Right ventricle myocardium inferior (tissue), 1 donor: ENCODE data around the gene RALB. TPM values are rescaled to one million over a fixed set of nuclear protein-coding genes. Genes with fewer than 3 reads are reported as not detected.
"Not testable (repeated sequence)": the region's sequence is repeated elsewhere in the genome, so short reads cannot be mapped to it uniquely, and the experiment has no call there.

Experiments
- ATAC-seq: fragments of 200-7000 bp; cut with Tn5 transposase; one replicate; pipeline ENCODE4 v1.9.1; 2020; ENCODE audit warnings: mild to moderate bottlenecking, moderate library complexity
- DNase-seq: peaks from one replicate; pipeline ENCODE4 v3.0.0; 2021; ENCODE audit errors: missing footprints
- intact Hi-C: fragments of 100-400 bp; cut with DNase I; formaldehyde crosslinking; loops from one replicate; pipeline ENCODE4 v1.11.0; 2022
- total RNA-seq: library from RNA; stranded (reverse); fragmentation: NEBNext Ultra II Directional; extraction: Animal tissue kit (Norgen Biotek cat#: 25700); gene quantifications from one replicate; pipeline ENCODE4 v1.2.1, GENCODE V29; 2021
- donor health status: DM: no; HTN: yes; CAD: no; lungs with severe emphysema.

RALB gene
- total RNA-seq, 1 donor from 2014 or later = 52.0 TPM

DNA sequence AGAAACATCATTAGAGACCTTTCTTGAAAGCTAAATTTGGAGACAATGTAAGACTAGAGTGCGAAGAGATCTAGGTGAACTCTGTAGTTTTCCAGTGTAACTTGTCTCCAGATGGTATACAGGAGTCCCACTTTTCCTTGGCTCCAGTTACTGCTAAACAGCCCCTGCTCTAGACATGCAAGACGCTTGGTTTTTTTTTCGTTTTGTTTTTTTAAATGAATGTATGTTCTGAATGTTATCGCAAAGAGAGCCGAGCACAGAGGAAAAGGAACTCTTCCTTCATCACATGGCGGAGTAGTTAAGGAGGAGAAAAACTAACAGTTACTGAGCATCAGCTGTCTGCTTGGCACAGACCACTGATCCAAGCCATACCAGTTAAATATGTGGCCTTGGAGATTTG lies 2.4 kb downstream of the RALB start:
- intact Hi-C loops = no loop called here
- no peak for DNase-seq
- ATAC-seq = no peak

DNA sequence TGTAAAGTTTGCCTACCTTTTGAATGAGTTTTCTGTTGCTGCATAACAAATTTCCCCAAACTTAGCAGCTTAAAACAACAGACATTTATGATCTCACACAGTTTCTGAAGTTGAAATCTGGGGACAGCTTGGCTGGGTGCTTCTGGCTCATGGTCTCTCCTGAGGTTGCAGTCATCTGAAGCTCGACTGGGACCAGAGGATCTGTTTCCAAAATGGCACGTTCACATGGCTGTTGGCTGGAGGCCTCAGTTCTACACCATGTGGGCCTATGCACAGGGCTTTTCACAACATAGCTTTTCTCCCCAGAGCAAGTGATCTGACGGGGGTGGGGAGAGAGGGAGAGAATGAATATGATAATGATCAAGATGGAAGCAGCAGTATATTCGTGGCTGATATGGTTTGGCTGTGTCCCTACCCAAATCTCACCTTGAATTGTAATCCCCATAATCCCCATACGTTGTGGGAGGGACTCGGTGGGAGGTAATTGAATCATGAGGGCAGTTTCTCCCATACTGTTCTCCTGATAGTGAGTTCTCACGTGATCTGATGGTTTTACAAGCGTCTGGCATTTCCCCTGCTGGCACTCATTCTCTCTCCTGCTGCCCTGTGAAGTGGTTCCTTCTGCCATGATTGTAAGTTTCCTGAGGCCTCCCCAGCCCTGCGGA lies 3.5 kb downstream of the RALB start:
- no peak for ATAC-seq
- intact Hi-C loops = no loop called here
- DNase-seq = no peak

DNA sequence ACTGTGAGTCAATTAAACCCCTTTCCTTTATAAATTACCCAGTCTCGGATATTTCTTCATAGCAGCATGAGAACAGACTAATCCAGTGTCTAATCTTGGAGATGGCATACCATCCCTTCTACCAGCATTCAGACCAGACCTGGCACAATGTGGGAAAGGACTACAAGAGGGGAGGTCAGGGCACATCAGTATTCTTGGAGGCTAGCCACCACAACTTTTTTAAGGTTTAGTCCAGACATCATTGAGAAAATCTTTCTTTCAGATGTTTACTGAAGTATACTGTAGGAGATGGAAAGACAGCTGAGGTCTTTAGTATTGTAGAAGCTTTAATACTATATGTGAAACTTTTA lies 4.0 kb downstream of the RALB start:
- intact Hi-C loops = no loop called here
- DNase-seq (no peak), ATAC-seq (no peak)

DNA sequence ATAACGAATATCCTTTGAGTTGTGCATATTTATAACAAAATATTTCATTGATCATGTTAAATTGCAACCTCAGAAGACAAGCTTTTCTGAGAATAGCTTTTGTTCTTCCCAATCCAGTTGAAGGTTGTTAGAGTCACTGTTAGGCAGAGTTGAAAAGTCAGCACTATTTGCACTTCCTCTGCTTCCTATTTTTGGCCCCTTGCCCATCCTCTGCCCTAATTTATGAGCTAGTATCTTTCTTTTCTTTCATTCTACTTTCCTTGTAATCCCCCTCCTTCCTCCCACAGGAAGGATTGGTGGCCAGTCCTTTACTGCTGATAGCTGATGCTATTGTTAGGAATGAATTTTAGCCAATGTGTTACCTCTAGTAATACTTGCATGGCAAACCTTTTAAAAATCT lies 4.9 kb downstream of the RALB start:
- intact Hi-C loops = no loop called here
- ATAC-seq (no peak), DNase-seq (no peak)

DNA sequence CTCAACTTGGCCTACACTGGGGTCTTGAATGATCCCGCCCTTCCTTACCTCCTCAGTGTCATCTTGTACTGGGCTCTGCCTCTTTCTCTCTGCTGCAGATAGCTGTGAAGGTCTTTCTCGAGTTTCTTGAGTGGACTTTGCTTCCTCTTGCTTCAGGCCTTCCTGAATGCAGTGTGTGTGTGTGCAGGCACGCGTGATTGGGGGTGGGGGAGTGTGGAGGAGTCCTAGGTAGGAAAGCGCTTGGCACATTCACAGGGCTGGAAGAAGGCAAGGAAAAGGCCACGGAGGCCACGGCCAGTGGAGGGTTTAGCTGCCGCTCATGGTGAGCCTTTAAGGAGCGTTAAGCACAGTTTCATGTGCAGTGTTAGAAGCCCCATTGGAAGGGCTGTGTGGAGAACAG lies 5.5 kb downstream of the RALB start:
- no peak for DNase-seq
- intact Hi-C loops = no loop called here
- no peak for ATAC-seq

DNA sequence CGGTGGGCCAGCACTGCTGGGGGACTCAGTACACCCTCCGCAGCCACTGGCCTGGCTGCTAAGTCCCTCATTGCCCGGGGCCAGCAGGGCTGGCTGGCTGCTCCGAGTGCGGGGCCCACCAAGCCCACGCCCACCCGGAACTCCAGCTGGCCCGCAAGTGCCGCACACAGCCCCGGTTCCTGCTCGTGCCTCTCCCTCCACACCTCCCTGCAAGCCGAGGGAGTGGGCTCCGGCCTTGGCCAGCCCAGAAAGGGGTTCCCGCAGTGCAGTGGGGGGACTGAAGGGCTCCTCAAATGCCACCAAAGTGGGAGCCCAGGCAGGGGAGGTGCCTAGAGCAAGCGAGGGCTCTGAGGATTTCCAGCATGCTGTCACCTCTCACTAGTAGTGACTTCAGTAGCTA lies 7.3 kb downstream of the RALB start:
- DNase-seq, intact Hi-C loops, ATAC-seq: not testable (repeated sequence)

DNA sequence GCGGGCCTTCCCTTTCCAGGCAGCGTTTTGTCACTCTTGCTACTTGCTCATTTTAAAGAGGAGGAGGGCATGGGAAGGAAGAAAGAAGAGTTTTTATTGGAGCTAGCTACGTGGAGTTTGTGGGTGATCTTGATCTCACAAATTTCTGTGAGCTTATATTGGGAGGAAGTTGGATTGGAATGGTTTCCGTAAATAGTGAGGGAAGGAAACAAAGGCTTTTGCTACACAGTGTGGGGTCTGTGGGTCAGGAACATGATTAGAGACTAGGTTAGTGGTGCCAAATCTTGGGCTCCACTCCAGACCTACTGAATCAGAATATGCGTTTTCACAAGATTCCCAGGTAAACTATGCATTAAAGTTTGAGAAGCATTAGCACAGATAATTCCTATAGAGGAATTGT lies 8.1 kb downstream of the RALB start:
- no peak for DNase-seq
- intact Hi-C loops = no loop called here
- no peak for ATAC-seq

DNA sequence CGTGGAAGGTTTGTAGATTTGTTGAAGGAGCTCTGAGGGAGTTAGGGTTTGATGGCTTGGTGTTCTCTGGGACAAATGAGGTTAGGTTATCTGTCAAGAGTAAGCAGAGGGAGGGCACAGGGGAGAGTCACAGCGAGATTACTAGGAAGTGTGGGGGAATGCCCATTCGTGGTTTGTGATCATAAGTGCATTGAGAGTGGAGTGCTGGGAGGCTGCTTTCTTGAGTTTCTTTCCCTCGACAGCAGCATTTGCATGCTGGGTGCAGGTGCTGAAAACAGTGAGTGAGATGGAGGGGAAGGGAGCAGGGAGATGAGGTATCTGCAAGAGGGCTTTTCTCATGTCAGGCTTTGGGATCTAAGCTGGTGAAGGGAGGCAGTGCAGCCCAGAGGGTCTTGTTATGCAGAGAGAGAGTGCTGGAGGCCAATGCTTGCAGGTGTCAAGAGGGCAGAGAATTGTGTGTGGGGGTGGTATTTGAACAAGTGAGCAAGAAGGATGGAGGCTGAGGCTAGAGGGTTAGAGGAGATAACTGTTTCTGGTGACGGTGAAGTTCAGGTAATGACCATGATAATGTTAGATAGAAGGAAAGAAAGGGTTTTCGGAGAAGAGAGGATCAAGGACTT lies 8.8 kb downstream of the RALB start:
- DNase-seq (no peak), ATAC-seq (no peak)
- intact Hi-C loops = no loop called here

DNA sequence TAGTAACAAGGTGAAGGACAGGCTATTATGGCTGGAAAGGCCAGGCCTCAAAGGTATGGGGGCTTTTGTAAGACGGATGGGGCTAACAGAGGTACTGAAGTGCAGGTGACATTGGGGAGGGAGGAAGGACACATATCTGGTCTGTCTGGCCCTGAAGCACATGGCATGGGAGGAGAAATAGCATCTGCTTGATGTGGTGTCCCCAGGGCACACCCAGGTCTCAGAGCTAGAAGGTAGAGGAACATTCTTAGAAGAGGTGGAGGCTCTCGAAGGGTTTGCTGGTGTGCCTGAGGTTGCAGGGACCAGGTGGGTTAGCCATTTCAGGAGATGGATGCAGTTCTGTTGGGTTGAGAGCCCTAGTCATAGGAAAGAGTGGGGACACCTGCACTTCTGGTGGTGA lies 9.5 kb downstream of the RALB start:
- no peak for ATAC-seq
- intact Hi-C loops = no loop called here
- DNase-seq = no peak

DNA sequence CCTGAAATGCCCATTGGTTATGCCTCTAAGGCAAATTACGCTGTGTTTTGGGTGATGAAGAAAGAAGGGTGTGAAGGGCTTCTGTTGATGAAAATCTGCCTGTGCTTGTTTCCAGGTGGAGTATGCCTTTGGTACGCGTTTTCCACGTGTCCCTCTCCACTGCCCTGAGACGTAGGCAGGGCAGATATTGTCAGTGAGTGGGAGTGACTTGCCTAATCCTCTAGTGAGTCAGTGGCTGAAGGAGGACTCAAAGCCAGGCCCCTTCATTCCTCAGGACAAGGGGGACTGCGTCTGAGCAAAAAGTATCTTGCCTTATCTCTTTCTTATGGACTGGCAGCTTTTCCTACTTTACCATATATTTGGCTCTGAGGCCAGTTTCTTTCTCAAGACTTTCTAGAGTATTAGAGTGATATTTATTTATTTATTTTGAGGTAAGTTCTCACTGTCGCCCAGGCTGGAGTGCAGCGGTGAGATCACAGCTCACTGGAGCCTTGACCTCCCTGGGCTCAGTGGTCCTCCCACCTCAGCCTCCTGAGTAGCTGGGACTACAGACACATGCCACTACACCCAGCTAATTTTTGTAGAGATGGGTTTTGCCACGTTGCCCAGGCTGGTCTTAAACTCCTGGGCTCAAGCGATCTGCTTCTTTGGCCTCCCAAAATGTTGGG lies 10.2 kb downstream of the RALB start:
- intact Hi-C loops = no loop called here
- ATAC-seq (no peak), DNase-seq (no peak)

DNA sequence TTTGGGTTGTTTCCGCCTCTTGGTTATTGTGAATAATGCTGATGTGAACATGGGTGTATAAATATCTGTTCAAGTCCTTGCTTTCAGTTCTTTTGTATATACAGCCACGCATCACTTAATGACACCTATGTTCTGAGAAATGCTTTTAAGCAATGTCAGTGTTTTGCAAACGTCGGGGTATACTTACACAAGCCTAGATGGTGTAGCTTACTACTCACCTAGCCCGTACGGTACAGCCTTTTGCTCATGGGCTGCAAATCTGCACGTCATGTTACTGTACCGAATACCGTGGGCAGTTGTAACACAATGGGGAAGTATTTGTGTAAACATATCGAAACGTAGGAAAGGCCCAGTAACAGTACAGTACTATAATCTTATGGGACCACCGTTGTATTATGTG lies 12.4 kb downstream of the RALB start:
- DNase-seq (no peak), ATAC-seq (no peak)
- intact Hi-C loops = no loop called here

DNA sequence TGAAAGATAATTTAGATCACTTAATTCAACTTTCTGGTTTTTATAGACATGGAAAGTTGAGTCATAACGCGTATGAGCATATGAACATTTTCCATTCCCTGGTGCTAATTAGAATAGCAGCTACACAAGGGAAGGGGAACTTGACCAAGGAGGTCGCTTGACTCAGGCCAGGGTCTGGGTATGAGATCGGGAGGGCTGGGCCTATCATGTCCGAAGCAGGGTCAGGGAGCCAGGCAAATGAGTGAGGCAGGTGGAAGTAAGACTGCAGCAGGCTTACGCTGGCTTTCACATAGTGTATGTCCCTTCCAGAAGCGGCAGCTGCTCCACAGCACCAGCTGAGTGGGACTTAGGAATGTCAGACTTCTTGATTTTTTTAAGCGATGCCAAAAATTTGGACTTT lies 14.7 kb downstream of the RALB start:
- no peak for DNase-seq
- no peak for ATAC-seq
- intact Hi-C loops = no loop called here

DNA sequence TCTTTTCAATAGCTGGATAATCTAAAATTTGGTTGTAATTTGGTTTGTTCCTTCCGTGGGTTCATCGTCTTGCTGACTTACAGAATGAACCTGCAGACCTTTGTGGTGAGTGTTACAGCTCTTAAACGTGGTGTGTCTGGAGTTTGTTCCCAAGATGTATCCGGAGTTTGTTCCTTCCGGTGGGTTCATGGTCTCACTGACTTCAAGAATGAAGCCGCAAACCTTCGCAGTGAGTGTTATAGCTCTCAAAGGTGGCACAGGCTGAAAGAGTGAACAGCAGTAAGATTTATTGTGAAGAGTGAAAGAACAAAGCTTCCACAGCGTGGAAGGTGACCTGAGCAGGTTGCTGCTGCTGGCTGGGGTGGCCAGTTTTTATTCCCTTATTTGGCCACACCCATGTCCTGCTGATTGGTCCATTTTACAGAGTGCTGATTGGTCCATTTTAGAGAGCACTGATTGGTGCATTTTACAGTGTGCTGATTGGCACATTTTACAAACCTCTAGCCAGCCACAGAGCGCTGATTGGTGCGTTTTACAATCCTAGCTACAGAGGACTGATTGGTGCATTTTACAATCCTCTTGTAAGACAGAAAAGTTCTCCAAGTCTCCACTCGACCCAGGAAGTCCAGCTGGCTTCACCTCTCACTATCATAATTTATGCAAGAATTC lies 16.6 kb downstream of the RALB start:
- ATAC-seq = no peak
- DNase-seq = no peak
- intact Hi-C loops = no loop called here

DNA sequence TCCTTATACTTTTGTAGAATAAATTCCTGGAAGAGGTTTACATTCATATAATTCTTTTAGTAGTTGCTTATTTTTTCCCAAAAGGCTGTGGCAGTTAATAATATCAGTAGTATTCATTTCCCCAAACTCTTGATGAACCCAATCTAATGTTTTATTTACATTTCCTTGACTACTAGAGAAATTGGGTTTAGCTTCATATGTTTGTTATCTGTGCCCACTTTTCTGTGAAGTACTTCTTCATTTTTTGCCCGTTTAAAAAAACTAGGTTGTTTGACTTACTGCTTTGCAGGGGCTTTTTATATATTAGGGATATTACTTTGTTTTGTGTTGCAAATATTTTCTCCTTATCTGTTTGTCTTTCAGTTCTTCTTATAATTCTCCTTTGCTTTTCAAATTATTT lies 17.2 kb downstream of the RALB start:
- DNase-seq = no peak
- intact Hi-C loops = no loop called here
- ATAC-seq = no peak

DNA sequence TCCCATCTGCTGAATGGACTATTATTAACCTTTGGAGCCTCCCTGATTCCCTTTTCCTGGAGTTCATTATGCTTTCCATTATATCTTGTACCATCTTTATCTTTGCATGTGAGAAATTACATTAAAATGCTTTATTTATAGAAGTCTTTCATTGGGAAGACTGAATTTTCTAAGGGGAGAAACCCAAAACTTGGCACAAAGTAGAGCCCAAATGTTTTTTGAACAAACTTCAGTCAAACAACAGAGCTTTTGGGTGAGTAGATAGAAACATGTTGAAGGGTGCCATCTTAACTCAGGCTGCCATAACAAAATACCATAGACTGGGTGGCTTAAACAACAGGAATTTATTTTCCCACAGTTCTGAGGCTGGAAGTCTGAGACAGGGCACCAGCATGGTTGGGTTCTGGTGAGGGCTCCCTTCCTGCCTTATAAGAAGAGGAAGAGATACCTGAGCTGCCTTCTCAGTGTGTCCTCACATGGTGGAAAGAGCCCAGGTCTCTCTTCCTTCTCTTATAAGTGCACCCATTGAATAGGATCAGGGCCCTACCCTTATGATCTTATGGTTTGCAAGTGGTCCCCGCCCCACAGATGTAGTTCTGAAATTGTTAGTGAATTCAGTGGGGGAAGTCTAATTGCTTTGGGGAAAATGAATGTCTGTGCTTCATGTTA lies 19.2 kb downstream of the RALB start:
- DNase-seq = no peak
- no peak for ATAC-seq
- intact Hi-C loops = no loop called here

DNA sequence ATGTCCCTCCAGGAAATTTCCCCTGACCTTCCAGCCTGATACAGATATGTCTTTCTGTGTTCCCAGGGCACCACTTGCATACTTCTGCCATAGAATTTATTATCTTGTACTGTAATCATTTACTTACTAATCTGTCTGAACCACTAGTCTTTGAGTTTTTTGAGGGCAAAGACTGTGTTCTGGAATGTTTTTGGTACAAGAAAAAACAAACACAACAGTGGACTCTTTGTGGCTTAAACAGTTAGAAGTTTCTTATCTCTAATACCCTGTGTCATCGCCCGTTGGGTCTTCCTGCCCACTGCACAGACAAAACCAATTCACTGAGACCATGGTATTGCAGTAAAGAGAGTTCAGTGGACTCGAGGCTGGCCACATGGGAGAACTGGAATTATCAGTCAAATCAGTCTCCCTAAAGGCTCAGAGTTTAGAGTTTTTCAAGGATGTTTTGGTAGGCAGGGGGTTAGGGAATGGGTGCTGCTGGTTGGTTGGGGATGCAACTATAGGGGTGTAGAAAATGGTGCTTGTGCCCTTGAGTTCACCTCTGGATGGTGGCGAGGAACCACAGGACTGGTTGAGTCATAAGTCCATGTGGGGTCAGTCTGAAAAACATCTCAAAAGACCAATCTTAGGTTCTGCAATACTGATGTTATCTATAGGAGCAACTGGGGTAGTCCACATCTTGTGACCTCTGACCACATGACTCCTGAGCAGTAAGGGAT lies 20.3 kb downstream of the RALB start:
- intact Hi-C loops = no loop called here
- no peak for ATAC-seq
- no peak for DNase-seq

DNA sequence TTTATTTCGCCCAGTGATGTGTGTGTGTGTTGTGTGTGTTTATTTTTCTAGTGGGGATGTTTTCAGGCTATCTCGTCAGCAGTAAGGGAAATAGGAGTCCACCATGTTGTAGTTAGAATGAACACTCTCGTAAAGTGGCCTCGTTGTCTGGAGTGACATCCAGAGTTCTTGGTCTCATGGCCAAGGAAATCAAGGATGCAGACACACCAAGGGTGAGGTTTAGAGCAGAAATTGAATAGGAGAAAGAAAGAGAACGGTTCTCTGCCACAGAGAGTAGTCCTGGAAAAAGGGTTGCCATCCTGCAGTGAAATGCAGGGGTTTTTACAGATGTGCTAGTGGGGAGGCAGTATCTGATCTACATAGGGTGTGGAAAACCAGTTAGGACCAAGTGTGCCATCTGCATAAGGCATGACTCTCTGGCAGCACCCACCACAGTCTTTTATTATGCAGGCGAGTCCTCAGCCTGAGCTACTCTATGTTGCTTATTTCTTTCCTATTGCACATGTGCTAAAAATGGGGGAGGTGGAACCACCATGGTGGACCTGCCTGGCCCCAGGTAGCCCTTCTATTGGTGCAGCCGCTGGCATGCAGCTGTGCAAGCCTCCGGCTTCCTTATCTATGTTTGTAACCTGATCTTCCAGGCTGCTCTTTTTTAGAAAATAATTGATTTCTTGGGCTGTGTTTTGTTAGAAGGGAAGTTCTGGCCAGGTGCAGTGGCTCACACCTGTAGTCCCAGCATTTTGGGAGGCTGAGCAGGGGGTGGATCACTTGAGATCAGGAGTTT lies 23.2 kb downstream of the RALB start:
- DNase-seq (no peak), ATAC-seq (no peak)
- intact Hi-C loops = no loop called here

DNA sequence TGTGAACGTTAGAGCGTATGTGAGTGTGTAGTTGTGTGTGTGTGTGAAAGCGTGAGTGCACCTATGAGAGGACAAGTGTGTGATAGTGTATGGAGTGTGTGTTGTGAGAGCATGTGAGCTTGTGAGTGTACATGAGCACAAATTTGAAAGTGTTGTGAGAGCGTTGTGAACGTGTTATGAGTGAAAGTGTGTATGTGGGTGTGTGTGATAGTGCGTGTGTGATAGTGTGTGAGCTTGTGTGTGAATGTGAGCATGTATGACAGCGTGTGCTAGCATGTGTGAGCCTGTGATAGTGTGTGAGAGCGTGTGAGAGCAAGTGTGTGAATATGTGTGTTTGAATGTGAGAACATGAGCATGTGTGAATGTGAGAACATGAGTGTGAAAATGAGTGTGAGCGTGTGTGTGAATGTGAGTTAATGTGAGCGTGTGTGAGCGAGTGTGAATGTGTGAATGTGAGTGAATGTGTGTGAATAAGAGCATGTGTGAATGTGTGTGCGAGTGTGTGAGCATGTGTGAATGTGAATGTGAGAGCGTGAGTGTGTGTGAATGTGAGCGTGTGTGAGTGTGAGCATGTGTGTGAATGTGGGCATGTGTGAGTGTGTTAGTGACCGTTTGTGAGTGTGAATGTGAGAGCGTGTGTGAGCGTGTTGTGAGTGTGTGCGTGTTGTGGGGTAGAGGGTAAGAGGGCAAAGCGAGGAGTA lies 25.0 kb downstream of the RALB start:
- ATAC-seq (no peak), DNase-seq (no peak)

More for the DNA sequence above, 25.0 kb downstream of the RALB start:
- intact Hi-C loops = no loop called here
